Measurements from ENCODE around the gene NUPR2.
"Not testable (repeated sequence)": the region's sequence is repeated elsewhere in the genome, so short reads cannot be mapped to it uniquely, and the experiment has no call there.

Gene NUPR2

GRCh38 chr7:56115852-56116538 is at the start of gene NUPR2:
TSS of gene NUPR2 (minus strand) at chr7:56116417. CDS start at chr7:56116314, 103 bp downstream.
- DNase-seq: no peak

DNA sequence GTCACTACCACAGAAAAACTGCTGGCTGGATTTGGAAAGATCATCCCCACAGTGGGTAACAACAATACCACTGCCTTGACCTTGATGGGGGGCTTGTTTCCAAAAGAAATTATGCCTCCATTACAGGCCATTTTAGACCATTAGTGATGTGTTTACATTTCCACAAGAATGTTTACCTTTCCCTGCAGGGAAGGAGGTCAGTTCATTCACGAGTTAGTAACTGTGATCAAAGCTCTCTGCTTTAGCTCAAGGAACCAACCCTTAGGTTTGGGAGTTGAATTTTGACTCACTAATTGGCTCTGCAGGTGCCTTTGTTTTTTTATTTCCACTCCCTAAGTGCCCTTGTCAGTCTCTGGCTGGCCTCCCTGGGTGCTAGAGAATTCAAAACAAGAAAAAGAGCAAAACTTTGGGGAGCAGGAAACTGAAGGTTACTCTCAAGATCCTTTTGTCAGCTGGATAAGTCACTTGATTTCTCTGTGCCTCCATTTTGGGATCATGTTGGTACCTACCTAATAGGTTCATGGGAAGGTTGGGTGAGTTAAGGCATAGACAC is 41.1 kb upstream of the NUPR2 start:
- DNase-seq: no peak

GRCh38 chr7:56131062-56131461 is 14.8 kb upstream of the NUPR2 start:
- not testable (repeated sequence) for DNase-seq

- DNase-seq: no peak
These were observed 11.2 kb upstream of the NUPR2 start for GRCh38 chr7:56127241-56127975.

GRCh38 chr7:56125831-56126230 is 9.6 kb upstream of the NUPR2 start:
- no peak for DNase-seq

DNA sequence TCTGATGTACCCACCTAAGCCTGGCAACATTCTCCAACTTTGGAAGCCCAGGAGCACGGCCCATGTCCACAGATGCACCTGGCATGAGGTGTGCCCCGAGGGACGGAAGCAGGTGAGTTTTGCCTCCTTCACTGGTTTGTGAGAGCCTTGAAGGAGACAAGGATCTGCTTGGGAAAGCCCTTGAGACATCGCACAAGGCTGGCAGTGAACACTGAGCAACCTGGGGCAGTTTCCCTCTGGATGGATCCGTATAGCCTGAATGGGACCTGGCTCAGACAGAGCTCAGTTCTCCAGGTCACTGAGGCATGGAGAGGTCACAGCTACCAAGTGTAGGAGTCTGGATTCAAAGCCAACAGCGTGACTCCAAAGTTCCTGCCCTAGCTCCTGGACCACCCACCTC is 8.8 kb upstream of the NUPR2 start:
- DNase-seq: no peak

DNA sequence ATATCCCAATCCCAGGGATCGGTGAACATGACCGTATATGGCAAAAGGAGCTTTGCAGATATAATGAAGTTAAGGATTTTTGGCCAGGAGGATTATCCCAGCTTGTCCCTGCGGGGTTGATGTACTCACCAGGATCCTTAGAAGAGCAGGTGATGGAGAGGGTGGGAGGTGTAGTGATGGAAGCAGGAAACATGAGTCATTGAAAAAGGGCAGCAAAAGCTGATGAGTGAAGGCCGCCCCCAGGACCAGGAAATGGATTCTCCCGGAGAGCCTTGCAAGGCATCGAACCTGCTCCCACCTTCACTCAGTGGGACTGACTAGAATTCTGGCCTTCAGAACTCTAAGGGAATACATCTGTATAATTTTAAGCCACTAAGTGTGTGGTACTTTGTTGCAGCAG is 5.2 kb upstream of the NUPR2 start:
- DNase-seq: no peak

DNA sequence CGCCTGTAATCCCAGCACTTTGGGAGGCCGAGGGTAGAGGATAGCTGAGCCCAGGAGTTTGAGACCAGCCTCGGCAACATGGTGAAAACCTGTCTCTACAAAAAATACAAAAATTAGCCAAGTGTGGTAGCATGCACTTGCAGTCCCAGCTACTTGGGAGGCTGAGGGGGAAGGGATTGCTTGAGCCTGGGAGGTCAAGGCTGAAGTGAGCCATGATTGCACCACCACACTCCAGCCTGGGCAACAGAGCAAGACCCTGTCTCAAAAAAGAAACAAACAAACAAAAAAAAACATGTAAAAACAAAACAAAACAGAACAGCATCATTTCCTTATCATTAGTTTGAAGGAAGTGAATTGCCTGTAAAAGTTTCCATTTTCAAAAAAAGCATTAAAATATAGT is 4.0 kb downstream of the NUPR2 start:
- not testable (repeated sequence) for DNase-seq

DNA sequence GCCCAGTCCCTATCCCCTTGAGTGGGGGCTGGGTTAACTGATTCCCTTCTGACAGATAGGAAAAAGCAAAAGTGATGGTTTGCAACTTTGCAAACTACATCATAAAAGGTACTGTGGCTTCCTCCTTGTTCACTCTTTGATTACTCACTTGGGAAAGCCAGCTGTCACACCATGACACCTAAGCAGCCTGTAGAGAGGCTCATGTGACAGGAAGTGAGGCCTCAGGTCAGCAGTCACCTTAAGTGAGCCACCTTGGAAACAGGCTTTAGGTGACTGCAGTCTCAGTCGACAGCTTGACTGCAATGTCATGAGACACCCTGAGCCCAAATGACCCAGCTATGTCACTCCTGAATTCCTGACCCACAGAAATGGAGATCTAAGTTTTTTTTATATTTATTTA is 5.6 kb downstream of the NUPR2 start:
- no peak for DNase-seq

GRCh38 chr7:56107954-56108258 is 8.3 kb downstream of the NUPR2 start:
- DNase-seq: no peak

- peak; percentile 98 for DNase-seq
These were observed 9.8 kb downstream of the NUPR2 start, which contains the start of gene CHCHD2 for GRCh38 chr7:56106108-56107073. TSS of gene CHCHD2 (minus strand) at chr7:56106476. CDS start at chr7:56106413, 63 bp downstream.

GRCh38 chr7:56105508-56105907 is 10.7 kb downstream of the NUPR2 start:
- DNase-seq: no peak

DNA sequence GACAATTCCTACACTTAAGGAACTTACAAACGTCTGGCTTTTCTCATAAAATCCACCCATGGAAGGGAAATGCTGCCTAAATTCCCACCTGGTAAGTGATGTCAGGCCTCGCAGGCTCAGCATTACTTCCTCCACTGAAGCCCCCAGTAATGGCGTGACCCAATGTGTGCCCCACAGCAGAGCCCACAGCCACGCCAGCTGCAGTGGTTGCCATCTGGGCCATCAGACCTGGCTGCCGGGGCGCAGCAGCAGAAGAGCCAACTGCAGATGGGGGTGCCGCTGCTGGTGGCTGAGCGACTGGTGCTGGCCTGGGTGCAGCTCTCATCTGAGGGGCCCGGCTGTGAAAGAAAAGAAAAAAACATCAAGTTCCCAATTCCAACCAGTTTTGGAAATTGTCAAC is 12.1 kb downstream of the NUPR2 start:
- DNase-seq: not testable (repeated sequence)

DNA sequence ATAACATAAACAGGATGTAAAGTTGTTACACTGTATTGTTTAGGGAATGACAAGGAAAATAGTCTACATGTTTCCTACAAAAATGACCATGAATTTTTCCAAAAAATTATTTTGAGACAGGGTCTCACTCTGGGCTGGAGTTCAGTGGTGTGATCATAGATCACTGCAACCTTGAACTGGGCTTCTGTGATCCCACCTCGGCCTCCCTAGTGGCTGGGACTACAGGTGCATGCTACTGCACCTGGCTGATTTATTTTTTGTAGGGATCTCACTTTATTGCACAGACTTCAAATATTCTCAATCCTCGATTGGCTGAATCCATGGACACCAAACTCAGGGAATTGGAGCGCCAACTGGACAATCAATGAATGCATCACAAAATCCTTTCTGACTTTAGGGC is 16.6 kb downstream of the NUPR2 start:
- no peak for DNase-seq

DNA sequence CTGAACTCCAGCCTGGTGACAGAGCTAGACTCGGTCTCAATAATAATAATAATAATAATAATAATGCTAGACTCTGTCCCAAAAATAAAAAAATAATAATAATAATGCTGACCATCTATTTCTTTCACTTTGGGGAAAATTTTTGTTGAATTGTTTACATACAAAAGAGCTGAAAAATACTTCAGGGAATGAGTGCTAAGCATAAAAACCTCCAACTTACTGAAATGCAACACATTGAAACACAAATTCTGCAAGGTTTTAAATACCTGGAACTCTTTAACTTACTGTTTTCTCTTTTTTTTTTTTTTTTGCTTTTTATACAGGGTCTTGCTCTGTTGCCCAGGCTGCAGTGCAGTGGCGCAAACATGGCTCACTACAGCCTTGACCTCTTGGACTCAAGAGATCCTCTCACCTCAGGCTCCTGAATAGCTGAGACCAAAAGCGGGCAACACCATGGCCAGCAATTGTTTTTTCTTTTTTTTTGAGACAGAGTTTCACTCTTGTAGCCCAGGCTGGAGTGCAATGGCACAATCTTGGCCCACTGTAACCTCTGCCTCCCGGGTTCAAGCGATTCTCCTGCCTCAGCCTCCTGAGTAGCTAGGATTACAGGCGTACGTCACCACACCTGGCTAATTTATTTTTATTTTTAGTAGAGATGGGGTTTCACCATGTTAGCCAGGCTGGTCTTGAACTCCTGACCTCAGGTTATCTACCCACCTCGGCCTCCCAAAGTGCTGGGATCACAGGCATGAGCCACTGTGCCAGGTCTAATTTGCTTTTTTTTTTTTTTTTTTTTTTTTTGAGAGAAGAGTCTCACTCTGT is 17.8 kb downstream of the NUPR2 start:
- not testable (repeated sequence) for DNase-seq

GRCh38 chr7:56097700-56098099 is 18.5 kb downstream of the NUPR2 start:
- no peak for DNase-seq

DNA sequence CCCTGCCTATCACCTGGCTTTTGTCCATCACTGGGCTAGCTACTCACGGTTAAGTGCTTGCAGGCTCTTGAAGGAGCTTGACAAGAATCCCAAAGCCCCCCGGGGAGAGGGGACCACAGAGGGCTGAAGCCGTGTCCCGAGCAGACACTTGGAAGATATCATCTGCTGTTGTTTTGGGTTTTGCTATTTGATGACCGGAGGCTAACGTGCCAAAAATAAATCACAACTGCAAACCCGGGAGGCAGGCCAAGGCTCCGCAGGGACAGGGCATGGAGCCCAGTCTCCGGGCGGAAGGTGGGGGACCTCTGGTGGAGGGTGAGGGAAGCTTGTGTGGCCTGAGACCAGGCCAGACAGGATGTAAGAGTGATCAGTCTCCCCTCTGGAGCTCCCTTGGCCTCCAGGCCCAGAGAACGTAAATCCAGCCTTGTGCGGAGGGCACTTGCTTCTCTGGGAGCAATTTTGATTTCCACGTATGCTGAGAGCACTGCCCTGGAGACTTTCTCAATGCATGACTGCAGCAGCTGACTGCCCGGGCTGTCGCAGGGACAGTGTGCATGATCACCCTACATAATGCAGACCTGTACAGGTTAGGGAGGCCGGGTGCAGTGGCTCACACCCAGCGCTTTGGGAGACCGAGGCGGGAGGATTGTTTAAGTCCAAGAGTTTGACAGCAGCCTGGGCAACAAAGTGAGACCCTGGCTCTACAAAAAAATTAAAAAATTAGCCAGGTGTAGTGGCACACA is 23.3 kb downstream of the NUPR2 start, which contains the start of gene PHKG1:
TSS of gene PHKG1 (minus strand) at position 164 of the 743 bp plus-strand sequence. CDS start 4,011 bp downstream, outside the sequence.
- DNase-seq: peak; percentile 88

GRCh38 chr7:56092388-56092787 is 23.8 kb downstream of the NUPR2 start:
- DNase-seq: not testable (repeated sequence)

DNA sequence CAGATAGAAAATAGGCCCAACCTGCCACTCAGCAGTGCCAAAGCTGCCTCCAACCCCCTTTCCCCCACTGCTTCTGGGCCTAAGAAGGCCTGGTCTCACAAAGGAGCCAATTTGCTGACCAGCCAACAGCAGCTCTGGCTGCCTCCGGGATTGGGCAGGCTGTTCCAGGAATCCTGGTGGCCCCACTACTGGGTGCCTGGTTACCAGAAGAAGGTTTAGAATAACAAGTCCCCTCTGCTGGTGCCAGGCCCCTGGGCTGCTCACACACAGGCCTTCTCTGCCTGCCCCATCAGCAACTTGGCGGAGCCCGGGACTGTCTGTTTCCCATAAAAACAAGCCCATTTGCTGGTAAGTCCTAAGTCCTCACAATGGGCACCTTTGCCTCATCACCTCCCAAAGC is 24.6 kb downstream of the NUPR2 start:
- DNase-seq: peak; percentile 56

GRCh38 chr7:56087445-56087844 is 28.8 kb downstream of the NUPR2 start:
- DNase-seq: no peak

DNA sequence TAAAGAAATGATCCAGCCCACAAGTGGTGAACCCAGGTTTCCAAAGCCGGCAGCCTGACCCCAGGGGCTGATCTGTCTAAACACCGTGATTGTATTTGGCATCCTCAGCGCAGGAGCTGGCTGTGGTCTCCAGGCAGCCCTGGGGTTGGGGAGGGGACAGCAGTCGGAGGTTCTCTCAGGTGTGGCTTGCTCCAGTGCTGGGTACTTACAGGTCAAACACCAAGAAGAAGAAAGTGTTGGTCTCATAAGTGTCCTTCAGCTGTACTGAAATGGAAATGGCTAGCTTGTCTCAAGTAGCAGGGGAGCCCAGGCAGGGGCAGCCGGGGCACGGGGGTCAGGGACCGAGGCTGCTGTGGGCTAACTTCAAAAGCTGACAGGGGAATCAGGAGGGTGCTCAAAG is 29.5 kb downstream of the NUPR2 start:
- no peak for DNase-seq
